HL-60/S4 treated with phorbol 12-myristate 13-acetate at 8.2 ng/mL for 4 days and 3 days (cell line): Measurements from ENCODE around the gene TDRD9.
"Not testable (repeated sequence)": the region's sequence is repeated elsewhere in the genome, so short reads cannot be mapped to it uniquely, and the experiment has no call there.

Source experiments
- in situ Hi-C: fragments of 300-500 bp; cut with MboI; formaldehyde crosslinking; loops from 2 replicates; pipeline ENCODE4 v1.15.0; 2022; ENCODE audit warnings: low sequenced_read_pairs

The TDRD9 gene

GRCh38 chr14:103928011-103928890 is at the start of gene TDRD9:
TDRD9 (plus strand) TSS chr14:103928456; CDS start chr14:103928510, 54 bp downstream.
- in situ Hi-C loops: no loop called here

GRCh38 chr14:103879118-103879569 is 49.1 kb upstream of the TDRD9 start:
- in situ Hi-C loops: no loop called here

GRCh38 chr14:103879570-103880347 is 48.5 kb upstream of the TDRD9 start:
- in situ Hi-C loops: no loop called here

GRCh38 chr14:103880348-103881267 is 47.6 kb upstream of the TDRD9 start:
- in situ Hi-C loops: no loop called here

GRCh38 chr14:103881268-103882201 is 46.7 kb upstream of the TDRD9 start:
- in situ Hi-C loops: no loop called here

GRCh38 chr14:103882503-103883262 is 45.6 kb upstream of the TDRD9 start:
- in situ Hi-C loops: no loop called here

- in situ Hi-C loops: no loop called here
Measured at GRCh38 chr14:103883263-103883523, 45.1 kb upstream of the TDRD9 start.

- in situ Hi-C loops: no loop called here
Measured at GRCh38 chr14:103884854-103885253, 43.4 kb upstream of the TDRD9 start.

GRCh38 chr14:103885509-103885932 is 42.7 kb upstream of the TDRD9 start:
- in situ Hi-C loops: no loop called here

- in situ Hi-C loops: no loop called here
Measured at GRCh38 chr14:103886304-103887169, 41.7 kb upstream of the TDRD9 start.

GRCh38 chr14:103887170-103887501 is 41.1 kb upstream of the TDRD9 start:
- in situ Hi-C loops: no loop called here

- in situ Hi-C loops: no loop called here
Measured at GRCh38 chr14:103887557-103888115, 40.6 kb upstream of the TDRD9 start.

- in situ Hi-C loops: not testable (repeated sequence)
Measured at GRCh38 chr14:103889002-103889312, 39.3 kb upstream of the TDRD9 start.

- in situ Hi-C loops: no loop called here
Measured at GRCh38 chr14:103889313-103890051, 38.8 kb upstream of the TDRD9 start.

- in situ Hi-C loops: no loop called here
Measured at GRCh38 chr14:103890052-103890371, 38.2 kb upstream of the TDRD9 start.

GRCh38 chr14:103890821-103891666 is 37.2 kb upstream of the TDRD9 start:
- in situ Hi-C loops: no loop called here
